ENCODE results near the gene TPPP2. TPM values are rescaled to one million over a fixed set of nuclear protein-coding genes. Genes with fewer than 3 reads are reported as not detected.

TPPP2 gene
- total RNA-seq, 1 experiment from 2014 or later = 0.35 TPM

DNA sequence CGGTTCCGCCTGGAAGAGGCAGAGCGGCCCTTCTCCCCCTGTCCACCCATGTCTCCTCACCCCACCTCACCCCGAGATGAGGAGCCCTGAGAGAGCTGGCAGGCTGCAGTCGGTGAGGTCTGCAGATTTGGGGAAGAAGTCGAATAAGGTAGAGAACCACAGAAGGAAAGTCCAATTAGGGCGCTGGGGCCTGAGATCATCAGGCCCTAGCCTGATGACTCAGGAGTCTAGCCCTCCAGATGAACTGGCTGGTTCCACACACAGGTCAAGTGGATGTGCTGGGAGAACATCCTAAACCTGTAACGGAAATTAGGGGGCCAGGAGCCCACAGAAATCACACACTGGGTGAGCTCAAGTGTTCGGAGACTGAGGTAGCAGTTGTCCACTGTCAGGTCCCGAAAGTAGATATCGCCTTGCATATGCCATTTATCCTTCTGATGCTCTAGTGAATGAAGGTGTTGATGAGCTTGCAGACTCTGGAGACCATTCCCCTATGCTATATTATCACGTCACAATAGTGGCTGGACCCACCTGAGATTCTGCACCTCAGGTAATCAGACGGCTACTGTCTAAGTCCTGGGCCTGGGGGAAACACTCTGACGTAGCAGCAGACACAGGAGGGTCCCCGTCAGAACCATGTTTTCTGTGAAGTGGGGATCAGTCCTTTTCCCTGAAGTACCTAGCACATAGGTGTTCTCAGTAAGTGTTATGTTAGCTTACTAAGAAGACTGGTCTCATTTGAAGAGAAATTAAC is 41.1 kb upstream of the TPPP2 start:
- ATAC-seq (no peak), DNase-seq (ENCODE audit: low spot score) (no peak)
- CTCF ChIA-PET = interaction anchor here (1.1 to 2.3 kb wide), 2 partner anchors 10 to 18 kb away, joined by 4 to 12 read pairs; partner anchors contain the start of gene SLC39A2
- H3K4me1 Mint-ChIP-seq = peaks cover 17% of the 10 kb centered on the region
- H3K36me3 Mint-ChIP-seq = peaks cover 28% of the 10 kb centered on the region
- H3K27ac Mint-ChIP-seq = no peak overlapping the region
- POLR2A ChIA-PET = no interaction called here
- TF ChIP-seq ZNF396 (CRISPR knock-in tag; IDR thresholded peaks at IDR 0.05; ENCODE audit: borderline replicate concordance) = no peak
- no peak for TF ChIP-seq TEAD1 (CRISPR knock-in tag; IDR thresholded peaks at IDR 0.05)
- no peak for TF ChIP-seq CREM (CRISPR knock-in tag; IDR thresholded peaks at IDR 0.05)
- no peak for TF ChIP-seq IRF2 (CRISPR knock-in tag; IDR thresholded peaks at IDR 0.05; ENCODE audit: borderline replicate concordance, low read depth)
- no peak for TF ChIP-seq ESRRA (CRISPR knock-in tag; IDR thresholded peaks at IDR 0.05; ENCODE audit: borderline replicate concordance)
- no peak for TF ChIP-seq PRRX2 (CRISPR knock-in tag; IDR thresholded peaks at IDR 0.05)
- no peak for TF ChIP-seq ELF4 (CRISPR knock-in tag; IDR thresholded peaks at IDR 0.05; ENCODE audit: low read depth)
- TF ChIP-seq, protein P1, sequence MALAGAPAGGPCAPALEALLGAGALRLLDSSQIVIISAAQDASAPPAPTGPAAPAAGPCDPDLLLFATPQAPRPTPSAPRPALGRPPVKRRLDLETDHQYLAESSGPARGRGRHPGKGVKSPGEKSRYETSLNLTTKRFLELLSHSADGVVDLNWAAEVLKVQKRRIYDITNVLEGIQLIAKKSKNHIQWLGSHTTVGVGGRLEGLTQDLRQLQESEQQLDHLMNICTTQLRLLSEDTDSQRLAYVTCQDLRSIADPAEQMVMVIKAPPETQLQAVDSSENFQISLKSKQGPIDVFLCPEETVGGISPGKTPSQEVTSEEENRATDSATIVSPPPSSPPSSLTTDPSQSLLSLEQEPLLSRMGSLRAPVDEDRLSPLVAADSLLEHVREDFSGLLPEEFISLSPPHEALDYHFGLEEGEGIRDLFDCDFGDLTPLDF (CRISPR knock-in tag; IDR thresholded peaks at IDR 0.05) = no peak
- no peak for TF ChIP-seq FOXK1 (CRISPR knock-in tag; IDR thresholded peaks at IDR 0.05)
- TF ChIP-seq, protein P2, sequence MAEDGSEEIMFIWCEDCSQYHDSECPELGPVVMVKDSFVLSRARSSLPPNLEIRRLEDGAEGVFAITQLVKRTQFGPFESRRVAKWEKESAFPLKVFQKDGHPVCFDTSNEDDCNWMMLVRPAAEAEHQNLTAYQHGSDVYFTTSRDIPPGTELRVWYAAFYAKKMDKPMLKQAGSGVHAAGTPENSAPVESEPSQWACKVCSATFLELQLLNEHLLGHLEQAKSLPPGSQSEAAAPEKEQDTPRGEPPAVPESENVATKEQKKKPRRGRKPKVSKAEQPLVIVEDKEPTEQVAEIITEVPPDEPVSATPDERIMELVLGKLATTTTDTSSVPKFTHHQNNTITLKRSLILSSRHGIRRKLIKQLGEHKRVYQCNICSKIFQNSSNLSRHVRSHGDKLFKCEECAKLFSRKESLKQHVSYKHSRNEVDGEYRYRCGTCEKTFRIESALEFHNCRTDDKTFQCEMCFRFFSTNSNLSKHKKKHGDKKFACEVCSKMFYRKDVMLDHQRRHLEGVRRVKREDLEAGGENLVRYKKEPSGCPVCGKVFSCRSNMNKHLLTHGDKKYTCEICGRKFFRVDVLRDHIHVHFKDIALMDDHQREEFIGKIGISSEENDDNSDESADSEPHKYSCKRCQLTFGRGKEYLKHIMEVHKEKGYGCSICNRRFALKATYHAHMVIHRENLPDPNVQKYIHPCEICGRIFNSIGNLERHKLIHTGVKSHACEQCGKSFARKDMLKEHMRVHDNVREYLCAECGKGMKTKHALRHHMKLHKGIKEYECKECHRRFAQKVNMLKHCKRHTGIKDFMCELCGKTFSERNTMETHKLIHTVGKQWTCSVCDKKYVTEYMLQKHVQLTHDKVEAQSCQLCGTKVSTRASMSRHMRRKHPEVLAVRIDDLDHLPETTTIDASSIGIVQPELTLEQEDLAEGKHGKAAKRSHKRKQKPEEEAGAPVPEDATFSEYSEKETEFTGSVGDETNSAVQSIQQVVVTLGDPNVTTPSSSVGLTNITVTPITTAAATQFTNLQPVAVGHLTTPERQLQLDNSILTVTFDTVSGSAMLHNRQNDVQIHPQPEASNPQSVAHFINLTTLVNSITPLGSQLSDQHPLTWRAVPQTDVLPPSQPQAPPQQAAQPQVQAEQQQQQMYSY (CRISPR knock-in tag; IDR thresholded peaks at IDR 0.05) = no peak
- no peak for TF ChIP-seq OVOL2 (CRISPR knock-in tag; IDR thresholded peaks at IDR 0.05; ENCODE audit: borderline replicate concordance)
- TF ChIP-seq SP1 (CRISPR knock-in tag; conservative IDR thresholded peaks at IDR 0.05) = no peak
- TF ChIP-seq, protein P3, sequence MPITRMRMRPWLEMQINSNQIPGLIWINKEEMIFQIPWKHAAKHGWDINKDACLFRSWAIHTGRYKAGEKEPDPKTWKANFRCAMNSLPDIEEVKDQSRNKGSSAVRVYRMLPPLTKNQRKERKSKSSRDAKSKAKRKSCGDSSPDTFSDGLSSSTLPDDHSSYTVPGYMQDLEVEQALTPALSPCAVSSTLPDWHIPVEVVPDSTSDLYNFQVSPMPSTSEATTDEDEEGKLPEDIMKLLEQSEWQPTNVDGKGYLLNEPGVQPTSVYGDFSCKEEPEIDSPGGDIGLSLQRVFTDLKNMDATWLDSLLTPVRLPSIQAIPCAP (CRISPR knock-in tag; IDR thresholded peaks at IDR 0.05) = no peak
- TF ChIP-seq, protein P4, sequence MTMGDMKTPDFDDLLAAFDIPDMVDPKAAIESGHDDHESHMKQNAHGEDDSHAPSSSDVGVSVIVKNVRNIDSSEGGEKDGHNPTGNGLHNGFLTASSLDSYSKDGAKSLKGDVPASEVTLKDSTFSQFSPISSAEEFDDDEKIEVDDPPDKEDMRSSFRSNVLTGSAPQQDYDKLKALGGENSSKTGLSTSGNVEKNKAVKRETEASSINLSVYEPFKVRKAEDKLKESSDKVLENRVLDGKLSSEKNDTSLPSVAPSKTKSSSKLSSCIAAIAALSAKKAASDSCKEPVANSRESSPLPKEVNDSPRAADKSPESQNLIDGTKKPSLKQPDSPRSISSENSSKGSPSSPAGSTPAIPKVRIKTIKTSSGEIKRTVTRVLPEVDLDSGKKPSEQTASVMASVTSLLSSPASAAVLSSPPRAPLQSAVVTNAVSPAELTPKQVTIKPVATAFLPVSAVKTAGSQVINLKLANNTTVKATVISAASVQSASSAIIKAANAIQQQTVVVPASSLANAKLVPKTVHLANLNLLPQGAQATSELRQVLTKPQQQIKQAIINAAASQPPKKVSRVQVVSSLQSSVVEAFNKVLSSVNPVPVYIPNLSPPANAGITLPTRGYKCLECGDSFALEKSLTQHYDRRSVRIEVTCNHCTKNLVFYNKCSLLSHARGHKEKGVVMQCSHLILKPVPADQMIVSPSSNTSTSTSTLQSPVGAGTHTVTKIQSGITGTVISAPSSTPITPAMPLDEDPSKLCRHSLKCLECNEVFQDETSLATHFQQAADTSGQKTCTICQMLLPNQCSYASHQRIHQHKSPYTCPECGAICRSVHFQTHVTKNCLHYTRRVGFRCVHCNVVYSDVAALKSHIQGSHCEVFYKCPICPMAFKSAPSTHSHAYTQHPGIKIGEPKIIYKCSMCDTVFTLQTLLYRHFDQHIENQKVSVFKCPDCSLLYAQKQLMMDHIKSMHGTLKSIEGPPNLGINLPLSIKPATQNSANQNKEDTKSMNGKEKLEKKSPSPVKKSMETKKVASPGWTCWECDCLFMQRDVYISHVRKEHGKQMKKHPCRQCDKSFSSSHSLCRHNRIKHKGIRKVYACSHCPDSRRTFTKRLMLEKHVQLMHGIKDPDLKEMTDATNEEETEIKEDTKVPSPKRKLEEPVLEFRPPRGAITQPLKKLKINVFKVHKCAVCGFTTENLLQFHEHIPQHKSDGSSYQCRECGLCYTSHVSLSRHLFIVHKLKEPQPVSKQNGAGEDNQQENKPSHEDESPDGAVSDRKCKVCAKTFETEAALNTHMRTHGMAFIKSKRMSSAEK (CRISPR knock-in tag; IDR thresholded peaks at IDR 0.05; ENCODE audit: borderline replicate concordance) = no peak
- H3K27me3 Mint-ChIP-seq (ENCODE audit: low read depth) = peaks cover 1% of the 10 kb centered on the region; the same call in 1 of the 2 replicates
- peak overlapping the region; percentile 49 for H3K4me3 Mint-ChIP-seq
- no peaks in the 10 kb centered on the region for H3K9me3 Mint-ChIP-seq

DNA sequence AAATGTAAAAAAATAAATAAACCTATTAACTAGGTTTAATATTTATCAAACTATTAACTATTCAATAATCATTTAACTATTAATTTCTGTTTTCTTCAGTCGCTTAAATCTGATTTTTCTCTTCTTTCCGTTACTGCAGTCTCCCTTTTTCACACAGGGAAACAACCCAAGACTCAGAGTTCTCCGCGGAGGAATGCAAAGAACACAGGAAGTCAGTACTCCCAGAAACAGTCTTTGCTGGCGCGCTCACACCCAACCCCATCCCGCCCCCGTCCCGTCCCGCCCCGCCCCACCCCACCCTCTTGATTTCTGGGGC is 40.6 kb upstream of the TPPP2 start:
- ATAC-seq = no peak
- peaks cover 32% of the 10 kb centered on the region for H3K36me3 Mint-ChIP-seq
- TF ChIP-seq MAX (CRISPR knock-in tag; IDR thresholded peaks at IDR 0.05) = no peak
- H3K4me3 Mint-ChIP-seq = peak overlapping the region; percentile 89
- peak overlapping the region; percentile 91; the same call in 1 of the 2 replicates for H3K27ac Mint-ChIP-seq
- CTCF ChIA-PET = interaction anchor here (2.3 kb wide), 1 partner anchor 18 kb away, joined by 12 read pairs; no protein-coding TSS in a partner anchor
- POLR2A ChIA-PET = no interaction called here
- DNase-seq (ENCODE audit: low spot score) = no peak
- H3K9me3 Mint-ChIP-seq = no peaks in the 10 kb centered on the region
- H3K27me3 Mint-ChIP-seq (ENCODE audit: low read depth) = no peaks in the 10 kb centered on the region; the same call in 1 of the 2 replicates
- H3K4me1 Mint-ChIP-seq = peaks cover 17% of the 10 kb centered on the region
